D721Med (cell line): ENCODE data around the gene PRR11.
"Not testable (repeated sequence)": the region's sequence is repeated elsewhere in the genome, so short reads cannot be mapped to it uniquely, and the experiment has no call there.

Source experiments
- DNase-seq: peaks from one replicate; pipeline ENCODE4 v3.0.0; 2011; ENCODE audit warnings: low spot score; ENCODE audit not compliant: insufficient read length
- FAIRE-seq: peaks from 2 replicates; lab custom pipeline; 2011; peaks lifted over from hg19 to GRCh38; lab: Jason Lieb, UNC
- CTCF ChIP-seq: IDR thresholded peaks from 2 replicates; pipeline ENCODE4 v1.5.1; 2012; ENCODE audit warnings: mild to moderate bottlenecking, control low read depth; ENCODE audit not compliant: insufficient read depth; ENCODE audit errors: missing control alignments

Gene PRR11

GRCh38 chr17:59167571-59168001, 12.0 kb downstream of the PRR11 start:
- DNase-seq (no peak), FAIRE-seq (no peak)
- TF ChIP-seq CTCF: no peak

GRCh38 chr17:59172436-59173004, 17.0 kb downstream of the PRR11 start:
- TF ChIP-seq CTCF: no peak
- no peak for DNase-seq
- FAIRE-seq: no peak

GRCh38 chr17:59174671-59175070, 19.1 kb downstream of the PRR11 start:
- no peak for FAIRE-seq
- DNase-seq: no peak
- TF ChIP-seq CTCF: no peak

GRCh38 chr17:59175076-59175475, 19.5 kb downstream of the PRR11 start:
- TF ChIP-seq CTCF: no peak
- FAIRE-seq: no peak

GRCh38 chr17:59178266-59178985, 22.9 kb downstream of the PRR11 start:
- FAIRE-seq (no peak), DNase-seq (no peak)
- TF ChIP-seq CTCF: no peak

More at GRCh38 chr17:59175076-59175475, 19.5 kb downstream of the PRR11 start:
- DNase-seq: no peak

- not testable (repeated sequence) for FAIRE-seq, DNase-seq
Observed at GRCh38 chr17:59179601-59180000, 24.1 kb downstream of the PRR11 start.

- DNase-seq (no peak), FAIRE-seq (no peak)
- TF ChIP-seq CTCF: no peak
Observed at GRCh38 chr17:59180626-59181025, 25.1 kb downstream of the PRR11 start.
